ENCODE results near the gene TP53BP1. TPM values are rescaled to one million over a fixed set of nuclear protein-coding genes. Genes with fewer than 3 reads are reported as not detected.

TP53BP1 gene
- total and polyA plus RNA-seq, 2 of the 13 experiments (the other 11 are each of a cell fraction or from before 2014, with no cell fraction given) = 17.1 to 17.4 TPM

- no peak for TF ChIP-seq ZNF10 (CRISPR knock-in tag; IDR thresholded peaks at IDR 0.05; ENCODE audit: borderline replicate concordance, low read depth)
- TF ChIP-seq ZNF761 (CRISPR knock-in tag; conservative IDR thresholded peaks at IDR 0.05) = no peak
- no peak for TF ChIP-seq HOXA9 (CRISPR knock-in tag; IDR thresholded peaks at IDR 0.05; ENCODE audit: borderline replicate concordance)
- no peak for TF ChIP-seq MBNL3 (CRISPR knock-in tag; conservative IDR thresholded peaks at IDR 0.05)
- no peak for TF ChIP-seq FOXM1 (CRISPR knock-in tag; IDR thresholded peaks at IDR 0.05)
- no peak for TF ChIP-seq RXRB (CRISPR knock-in tag; IDR thresholded peaks at IDR 0.05; ENCODE audit: borderline replicate concordance)
- no peak for TF ChIP-seq RAD51 (IDR thresholded peaks at IDR 0.05; ENCODE audit: borderline replicate concordance)
- no peak for TF ChIP-seq ZNF704 (CRISPR knock-in tag; IDR thresholded peaks at IDR 0.05; ENCODE audit: borderline replicate concordance)
- TF ChIP-seq THAP9 (CRISPR knock-in tag; IDR thresholded peaks at IDR 0.05; ENCODE audit: borderline replicate concordance) = no peak
- no peak for TF ChIP-seq GPBP1L1 (CRISPR knock-in tag; IDR thresholded peaks at IDR 0.05)
- no peak for TF ChIP-seq CEBPZ (IDR thresholded peaks at IDR 0.05; ENCODE audit: low read length)
- TF ChIP-seq CTCF (CRISPR knock-in tag; IDR thresholded peaks at IDR 0.05) = no peak
- TF ChIP-seq NKX3-1 (CRISPR knock-in tag; IDR thresholded peaks at IDR 0.05) = no peak
- no peak for TF ChIP-seq ZFP37 (CRISPR knock-in tag; IDR thresholded peaks at IDR 0.05; ENCODE audit: borderline replicate concordance)
- no peak for TF ChIP-seq ZNF616 (CRISPR knock-in tag; IDR thresholded peaks at IDR 0.05; ENCODE audit: low read depth)
These were observed at the start of gene TP53BP1 (continued) for GRCh38 chr15:43492673-43493601.

Data from HepG2 (cell line).